K562 (cell line): Measurements from ENCODE around the gene CSN1S1. TPM values are rescaled to one million over a fixed set of nuclear protein-coding genes. Genes with fewer than 3 reads are reported as not detected.

ENCODE experiments used
- ATAC-seq: fragments of 200-7000 bp; cut with Tn5 transposase; 3 replicates; pipeline ENCODE4 v1.9.1; 2020; ENCODE audit warnings: moderate library complexity
- BruUV-seq: library from RNA; stranded (reverse); fragments of 400-500 nt; replicated peaks from 2 replicates; lab custom pipeline; 2021; lab: Mats Ljungman, UMichigan
- CTCF ChIA-PET: fragments of 300-600 bp; formaldehyde crosslinking; extraction: SDS; loops from one replicate; lab custom pipeline; 2021; ENCODE audit warnings: low intra/inter-chr PET ratio; lab: Yijun Ruan, JAX
- POLR2A ChIA-PET: fragments of 300-600, 350-650 bp; sonication (Branson Sonifier 250); formaldehyde crosslinking; extraction: SDS; loops from one replicate; lab custom pipeline; 2021; ENCODE audit warnings: antibody characterized with exemption, inconsistent platforms; lab: Yijun Ruan, JAX
- DNase-seq, 4 experiments: peaks; one replicate each; pipeline versions ENCODE4 v3.0.0 to v3.0.0-alpha.2; 2011 to 2018; ENCODE audit warnings: low spot score in 3 of 4, mixed read lengths in 3 of 4; ENCODE audit errors: extremely low read depth in 1 of 4
- FAIRE-seq: peaks from 2 replicates; lab custom pipeline; 2011; peaks lifted over from hg19 to GRCh38; lab: Jason Lieb, UNC
- H2AFZ ChIP-seq: 2 replicates; pipeline ENCODE4 v1.6.0; 2011; ENCODE audit warnings: low read depth, low read length, control low read depth, inconsistent platforms
- H3K27ac ChIP-seq: fragments of 200-600 bp; 3 replicates; pipeline ENCODE4 v1.8.0; 2011; ENCODE audit warnings: low read depth, mild to moderate bottlenecking, control low read depth, inconsistent platforms, low read length, moderate library complexity, mixed read lengths; ENCODE audit errors: extremely low read depth
- H3K27me3 ChIP-seq, 2 experiments: fragments of 300-600 bp in 1 of 2; 2 replicates in 1 of 2; 3 replicates in 1 of 2; pipeline versions ENCODE4 v1.6.0 to v1.8.0; 2011; ENCODE audit warnings: inconsistent platforms in 2 of 2, low read length in 2 of 2, mild to moderate bottlenecking in 1 of 2, mixed read lengths in 1 of 2, moderate library complexity in 1 of 2; ENCODE audit not compliant: control insufficient read depth in 2 of 2, insufficient read depth in 2 of 2
- H3K36me3 ChIP-seq: fragments of 300-600 bp; 3 replicates; pipeline ENCODE4 v1.8.0; 2011; ENCODE audit warnings: mild to moderate bottlenecking, low read length, inconsistent platforms; ENCODE audit not compliant: control insufficient read depth, insufficient read depth
- H3K4me1 ChIP-seq, 2 experiments: fragments of 200-600 bp in 1 of 2; replicated peaks in 1 of 2; 2 replicates in 1 of 2; 3 replicates in 1 of 2; pipeline versions ENCODE4 v1.5.1 to v1.8.0; 2011; ENCODE audit warnings: inconsistent platforms in 2 of 2, low read length in 2 of 2, mild to moderate bottlenecking in 1 of 2, mixed read lengths in 1 of 2, moderate library complexity in 1 of 2; ENCODE audit not compliant: control insufficient read depth in 2 of 2, insufficient read depth in 2 of 2
- H3K4me2 ChIP-seq: 2 replicates; pipeline ENCODE4 v1.6.1; 2011; ENCODE audit warnings: low read length, control low read depth, inconsistent platforms, mixed read lengths; ENCODE audit not compliant: insufficient read depth
- H3K4me3 ChIP-seq: fragments of 200-600 bp; sonication (generic), shearing (Covaris generic); 2 replicates; pipeline ENCODE4 v1.5.1; 2016; ENCODE audit warnings: control low read depth, inconsistent platforms
- H3K79me2 ChIP-seq: fragments of 200-600 bp; 3 replicates; pipeline ENCODE4 v1.8.0; 2011; ENCODE audit warnings: low read length, inconsistent platforms; ENCODE audit not compliant: control insufficient read depth, insufficient read depth
- H3K9ac ChIP-seq, 2 experiments: 2 replicates each; pipeline versions ENCODE4 v1.6.0 to v1.6.1; 2011; ENCODE audit warnings: low read depth in 2 of 2, low read length in 2 of 2, control low read depth in 1 of 2, inconsistent platforms in 1 of 2, mild to moderate bottlenecking in 1 of 2, mixed read lengths in 1 of 2; ENCODE audit not compliant: insufficient read depth in 1 of 2
- H3K9me1 ChIP-seq: one replicate; pipeline ENCODE4 v1.6.0; 2011; ENCODE audit warnings: inconsistent platforms, mild to moderate bottlenecking, low read length, moderate library complexity; ENCODE audit not compliant: control insufficient read depth, insufficient read depth
- H3K9me3 ChIP-seq: replicated peaks from 2 replicates; pipeline ENCODE4 v1.5.1; 2011; ENCODE audit warnings: low read depth, low read length, inconsistent platforms; ENCODE audit not compliant: control insufficient read depth, insufficient read depth
- H4K20me1 ChIP-seq: replicated peaks from 2 replicates; pipeline ENCODE4 v1.6.1; 2011; ENCODE audit warnings: low read length, inconsistent platforms, mixed read lengths; ENCODE audit not compliant: control insufficient read depth, insufficient read depth
- ATF7 ChIP-seq: fragments of 450-650 bp; IDR thresholded peaks from 2 replicates; pipeline ENCODE4 v1.7.1; 2014; ENCODE audit warnings: mild to moderate bottlenecking, moderate library complexity
- C11orf30 ChIP-seq: fragments of 450-650 bp; IDR thresholded peaks from 2 replicates; pipeline ENCODE4 v1.6.1; 2016; ENCODE audit warnings: low read depth, mild to moderate bottlenecking
- EWSR1 ChIP-seq: fragments of 450-650 bp; IDR thresholded peaks from 2 replicates; pipeline ENCODE4 v1.6.1; 2018; ENCODE audit warnings: borderline replicate concordance, mild to moderate bottlenecking, low read depth, moderate library complexity; ENCODE audit not compliant: partially characterized antibody
- JUND ChIP-seq, 2 experiments: IDR thresholded peaks; 2 replicates in 1 of 2; 3 replicates in 1 of 2; pipeline ENCODE4 v1.6.1; 2011; ENCODE audit warnings: borderline replicate concordance in 2 of 2, low read depth in 2 of 2, low read length in 2 of 2, improper control_type of control experiment in 1 of 2, missing biosample characterization in 1 of 2, missing genetic modification characterization in 1 of 2, missing genetic modification reagents in 1 of 2
- NCOA2 ChIP-seq, 2 experiments: fragments of 450-650 bp; IDR thresholded peaks; 2 replicates each; pipeline ENCODE4 v1.6.1; 2018; ENCODE audit warnings: mild to moderate bottlenecking in 2 of 2, moderate library complexity in 1 of 2; ENCODE audit not compliant: partially characterized antibody in 2 of 2
- NFIX ChIP-seq: fragments of 250-450 bp; sonication (Bioruptor Pico); IDR thresholded peaks from 2 replicates; pipeline ENCODE4 v1.4.0; 2020; ENCODE audit warnings: low read depth, mild to moderate bottlenecking, moderate library complexity
- SMARCE1 ChIP-seq: fragments of 450-650 bp; IDR thresholded peaks from 2 replicates; pipeline ENCODE4 v1.7.1; 2016; ENCODE audit warnings: mild to moderate bottlenecking
- STAT5A ChIP-seq: IDR thresholded peaks from 2 replicates; pipeline ENCODE4 v1.6.1; 2012; ENCODE audit warnings: low read length, inconsistent platforms, borderline replicate concordance
- SUPT5H ChIP-seq: fragments of 450-650 bp; IDR thresholded peaks from 2 replicates; pipeline ENCODE4 v1.6.1; 2016
- ZNF551 ChIP-seq: fragments of 250-450 bp; sonication (Bioruptor Pico); IDR thresholded peaks from 2 replicates; pipeline ENCODE4 v1.5.0; 2021; ENCODE audit warnings: mild to moderate bottlenecking, moderate library complexity
- in situ Hi-C: fragments of 300-500 bp; cut with MboI; formaldehyde crosslinking; loops from 4 replicates; pipeline ENCODE4 v1.15.0; 2018; ENCODE audit warnings: inconsistent platforms, mixed read lengths
- intact Hi-C: fragments of 100-400 bp; cut with micrococcal nuclease; formaldehyde crosslinking; loops from 2 replicates; pipeline ENCODE4 v1.14.2; 2022
- polyA plus RNA-seq, 8 experiments: library from polyadenylated mRNA; depleted of rRNA in 4 of 8; stranded (reverse) in 5 of 8; unstranded in 3 of 8; fragments of >200 nt; fragmentation: Nextera tagmentation in 2 of 8; fragmentation: Illumina TruSeq in 1 of 8; extraction: Ambion mirVana in 2 of 8; extraction: Trizol in 1 of 8; gene quantifications; 2 replicates each; pipeline versions ENCODE4 v1.2.1 to v1.2.3, GENCODE V29; 2011 to 2014; ENCODE audit warnings: inconsistent platforms in 1 of 8, missing spikeins in 1 of 8
- total RNA-seq, 7 experiments: library from RNA; depleted of rRNA in 6 of 7; stranded (reverse); fragments of >200 nt in 6 of 7; fragmentation: Illumina TruSeq in 2 of 7; extraction: Trizol in 2 of 7; gene quantifications; 2 replicates each; pipeline versions ENCODE4 v1.2.1 to v1.2.3, GENCODE V29; 2011 to 2021; ENCODE audit warnings: low replicate concordance in 1 of 7

CSN1S1 gene
- total and polyA plus RNA-seq, 9 of the 15 experiments (the other 6 are each of a cell fraction or from before 2014, with no cell fraction given), result not detected

GRCh38 chr4:69936566-69936965 is 5.7 kb downstream of the CSN1S1 start:
- Histone ChIP-seq H3K4me3 (no peak overlapping the region), H4K20me1 (no peaks in the 10 kb centered on the region), H3K79me2 (no peaks in the 10 kb centered on the region), H3K9me1 (no peaks in the 10 kb centered on the region), H3K9me3 (no peaks in the 10 kb centered on the region), H3K27me3 (no peaks in the 10 kb centered on the region), H3K9ac (no peak overlapping the region), H3K4me2 (no peak overlapping the region), H2AFZ (no peak overlapping the region), H3K4me1 (no peaks in the 10 kb centered on the region), H3K36me3 (no peaks in the 10 kb centered on the region), H3K27ac (no peak overlapping the region)
- intact Hi-C loops (no loop called here), in situ Hi-C loops (no loop called here)
- CTCF ChIA-PET, result no interaction called here
- POLR2A ChIA-PET, result no interaction called here
- FAIRE-seq (no peak), DNase-seq (no peak), ATAC-seq (no peak)
- no peak for TF ChIP-seq NCOA2 (IDR thresholded peaks at IDR 0.05; ENCODE audit: partially characterized antibody in 2 of 2)
- TF ChIP-seq JUND (IDR thresholded peaks at IDR 0.05; ENCODE audit: borderline replicate concordance, low read depth, low read length), result no peak
- TF ChIP-seq JUND (tag; IDR thresholded peaks at IDR 0.05; ENCODE audit: borderline replicate concordance, low read depth, low read length), result no peak
- TF ChIP-seq SUPT5H, result no peak
- TF ChIP-seq ZNF551 (CRISPR knock-in tag), result no peak
- no peak for TF ChIP-seq EWSR1
- no peak for TF ChIP-seq ATF7
- TF ChIP-seq NFIX (CRISPR knock-in tag), result no peak
- no peak for TF ChIP-seq STAT5A
- TF ChIP-seq C11orf30, result no peak
- TF ChIP-seq SMARCE1, result no peak
- no TSS peak for BruUV-seq
